ENCODE results near the gene RGS3. TPM values are rescaled to one million over a fixed set of nuclear protein-coding genes. Genes with fewer than 3 reads are reported as not detected.
A peak's percentile ranks its signal among the peaks of the same experiment; 100 is the strongest.

The RGS3 gene
- total RNA-seq, 1 experiment from 2014 or later: 71.1 TPM

DNA sequence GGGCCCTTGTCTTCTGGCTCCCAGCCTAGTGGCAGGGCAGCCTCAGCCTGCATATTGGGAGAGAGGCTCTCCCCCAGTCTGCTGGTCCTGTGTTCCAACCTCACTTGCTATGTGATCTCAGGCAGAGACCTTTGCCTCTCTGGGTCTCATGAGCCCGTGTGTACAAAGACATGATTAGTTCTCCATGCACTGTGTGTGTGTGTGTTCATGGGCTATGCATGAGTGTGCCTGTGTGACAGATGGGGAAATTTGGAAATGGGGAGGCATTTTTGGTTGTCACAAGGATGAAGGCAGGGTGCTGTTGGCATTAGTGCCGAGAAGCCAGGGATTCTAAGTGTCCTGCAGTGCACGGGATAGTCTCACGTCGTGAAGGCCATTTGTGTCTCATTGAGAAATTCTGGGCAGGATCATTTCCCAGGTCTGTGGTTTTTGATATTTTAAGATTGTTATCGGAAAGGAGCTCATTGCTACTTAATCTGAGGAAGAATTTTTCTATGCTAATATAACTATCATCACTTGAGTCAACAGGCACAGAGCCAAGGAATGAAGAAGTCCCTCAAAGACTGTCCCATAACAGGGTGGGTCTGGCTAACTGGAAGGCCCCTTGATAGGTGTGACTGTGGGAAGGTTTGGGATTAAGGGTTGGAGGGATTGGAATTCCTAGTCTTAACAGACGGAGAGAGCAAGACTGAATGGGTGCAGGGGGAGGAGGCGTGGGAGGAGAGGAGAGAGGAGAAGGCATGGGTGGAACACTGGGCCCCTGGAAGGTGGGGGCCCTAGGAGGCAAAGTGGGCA is 168.5 kb downstream of the RGS3 start:
- H3K4me1 Mint-ChIP-seq (ENCODE audit: low read depth, unreplicated experiment): peaks cover 13% of the 10 kb centered on the region
- H3K27me3 Mint-ChIP-seq (ENCODE audit: insufficient read depth, unreplicated experiment): no peaks in the 10 kb centered on the region
- H3K36me3 ChIP-seq (ENCODE audit: control insufficient read depth, insufficient read depth, low read length): no peaks in the 10 kb centered on the region
- H3K4me3 Mint-ChIP-seq (ENCODE audit: unreplicated experiment): peak overlapping the region; percentile 7
- intact Hi-C loops (cut with micrococcal nuclease; ENCODE audit: unreplicated experiment): no loop called here
- CTCF ChIA-PET: interaction anchor here (0.5 kb wide), 1 partner anchor 718 kb away, joined by 3 read pairs; no protein-coding TSS in a partner anchor
- no peaks in the 10 kb centered on the region for H3K9me3 Mint-ChIP-seq (ENCODE audit: unreplicated experiment)
- BruUV-seq (replicated peaks): no TSS peak
- TF ChIP-seq CTCF (IDR thresholded peaks at IDR 0.05; ENCODE audit: insufficient read depth in 1 of 2, low read depth in 1 of 2, low read length in 1 of 2, severe bottlenecking in 1 of 2, unreplicated experiment in 1 of 2): no peak
- no peak overlapping the region for H3K4me3 ChIP-seq (ENCODE audit: low read depth, low read length)
- POLR2A ChIA-PET: no interaction called here
- no peak overlapping the region for H3K27ac Mint-ChIP-seq (ENCODE audit: unreplicated experiment)
- DNase-seq: no peak
- H3K4me1 ChIP-seq: peaks cover 11% of the 10 kb centered on the region
- no peaks in the 10 kb centered on the region for H3K27me3 ChIP-seq (replicated peaks; ENCODE audit: control insufficient read depth, insufficient read depth, low read length)
- no peaks in the 10 kb centered on the region for H3K36me3 Mint-ChIP-seq (ENCODE audit: insufficient read depth, unreplicated experiment)
- no peaks in the 10 kb centered on the region for H3K9me3 ChIP-seq

DNA sequence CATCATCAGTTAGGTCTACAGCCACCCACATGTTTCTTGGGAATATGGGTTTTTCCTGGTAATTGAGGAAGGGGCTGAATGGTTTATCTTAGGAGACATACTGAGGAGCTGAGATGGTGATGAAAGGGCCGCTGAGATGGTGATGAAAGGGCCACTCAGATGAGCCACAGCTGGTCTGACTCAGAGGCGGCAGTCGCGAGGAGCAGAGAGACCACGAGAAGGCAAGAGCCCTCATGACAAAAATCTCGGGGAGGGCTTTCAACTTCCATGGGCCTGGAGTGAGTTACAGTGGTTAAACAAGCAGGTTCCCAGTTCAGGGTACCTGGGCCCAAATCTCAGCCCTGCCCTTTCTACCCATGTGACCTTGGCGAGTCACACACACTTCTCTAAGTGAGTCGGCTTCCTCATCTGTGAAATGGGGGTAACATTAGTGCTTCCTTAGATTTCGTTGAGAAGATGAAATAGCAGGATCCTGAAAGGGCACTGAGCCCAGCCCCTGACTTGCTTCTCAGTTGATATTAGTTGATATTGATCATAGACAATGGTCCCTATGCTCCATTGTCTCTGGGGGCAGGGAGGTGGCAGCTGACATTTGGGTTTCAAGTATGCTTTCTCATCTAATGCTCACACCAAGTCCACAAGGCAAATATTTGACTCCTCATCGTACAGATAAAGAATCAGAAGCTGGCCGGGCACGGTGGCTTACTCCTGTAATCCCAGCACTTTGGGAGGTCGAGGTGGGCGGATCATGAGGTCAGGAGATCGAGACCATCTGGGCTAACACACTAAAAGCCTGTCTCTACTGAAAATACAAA is 169.5 kb downstream of the RGS3 start:
- ChIA-PET POLR2A (interaction anchor here (0.5 kb wide), 1 partner anchor 39 kb away, joined by 3 read pairs; no protein-coding TSS in a partner anchor), CTCF (no interaction called here)
- H3K27me3 ChIP-seq (replicated peaks; ENCODE audit: control insufficient read depth, insufficient read depth, low read length): no peaks in the 10 kb centered on the region
- no peak overlapping the region for H3K27ac Mint-ChIP-seq (ENCODE audit: unreplicated experiment)
- H3K9me3 ChIP-seq: no peaks in the 10 kb centered on the region
- BruUV-seq (replicated peaks): no TSS peak
- H3K4me1 ChIP-seq: peaks cover 11% of the 10 kb centered on the region
- no peaks in the 10 kb centered on the region for H3K9me3 Mint-ChIP-seq (ENCODE audit: unreplicated experiment)
- H3K4me3 Mint-ChIP-seq (ENCODE audit: unreplicated experiment): peak overlapping the region; percentile 7
- no peaks in the 10 kb centered on the region for H3K36me3 Mint-ChIP-seq (ENCODE audit: insufficient read depth, unreplicated experiment)
- no peaks in the 10 kb centered on the region for H3K27me3 Mint-ChIP-seq (ENCODE audit: insufficient read depth, unreplicated experiment)
- no peak for DNase-seq
- H3K4me3 ChIP-seq (ENCODE audit: low read depth, low read length): no peak overlapping the region
- TF ChIP-seq CTCF (IDR thresholded peaks at IDR 0.05; ENCODE audit: insufficient read depth in 1 of 2, low read depth in 1 of 2, low read length in 1 of 2, severe bottlenecking in 1 of 2, unreplicated experiment in 1 of 2): no peak
- H3K36me3 ChIP-seq (ENCODE audit: control insufficient read depth, insufficient read depth, low read length): no peaks in the 10 kb centered on the region
- peaks cover 13% of the 10 kb centered on the region for H3K4me1 Mint-ChIP-seq (ENCODE audit: low read depth, unreplicated experiment)
- intact Hi-C loops (cut with micrococcal nuclease; ENCODE audit: unreplicated experiment): no loop called here

- Histone ChIP-seq H3K4me1 (peaks cover 11% of the 10 kb centered on the region), H3K4me3 (ENCODE audit: low read depth, low read length) (no peak overlapping the region), H3K36me3 (ENCODE audit: control insufficient read depth, insufficient read depth, low read length) (no peaks in the 10 kb centered on the region), H3K27me3 (replicated peaks; ENCODE audit: control insufficient read depth, insufficient read depth, low read length) (no peaks in the 10 kb centered on the region), H3K9me3 (no peaks in the 10 kb centered on the region)
- no peak for TF ChIP-seq CTCF (IDR thresholded peaks at IDR 0.05; ENCODE audit: insufficient read depth in 1 of 2, low read depth in 1 of 2, low read length in 1 of 2, severe bottlenecking in 1 of 2, unreplicated experiment in 1 of 2)
- ChIA-PET POLR2A (no interaction called here), CTCF (interaction anchor here (0.5 to 1.1 kb wide), 4 partner anchors 42 to 483 kb away, joined by 3 to 7 read pairs (median 3); partner anchors contain the start of gene SLC31A2)
- H3K36me3 Mint-ChIP-seq (ENCODE audit: insufficient read depth, unreplicated experiment): no peaks in the 10 kb centered on the region
- DNase-seq: no peak
- H3K27me3 Mint-ChIP-seq (ENCODE audit: insufficient read depth, unreplicated experiment): no peaks in the 10 kb centered on the region
- H3K4me3 Mint-ChIP-seq (ENCODE audit: unreplicated experiment): no peak overlapping the region
- peaks cover 13% of the 10 kb centered on the region for H3K4me1 Mint-ChIP-seq (ENCODE audit: low read depth, unreplicated experiment)
- intact Hi-C loops (cut with micrococcal nuclease; ENCODE audit: unreplicated experiment): loop anchor here (1.0 kb wide), 1 partner anchor 31 kb away; no protein-coding TSS in a partner anchor
- no TSS peak for BruUV-seq (replicated peaks)
- no peaks in the 10 kb centered on the region for H3K9me3 Mint-ChIP-seq (ENCODE audit: unreplicated experiment)
- H3K27ac Mint-ChIP-seq (ENCODE audit: unreplicated experiment): no peak overlapping the region
Measured at GRCh38 chr9:113633782-113634595, 170.5 kb downstream of the RGS3 start.
